Measurements from ENCODE around the gene ATL3. TPM values are rescaled to one million over a fixed set of nuclear protein-coding genes. Genes with fewer than 3 reads are reported as not detected.

Gene ATL3
- total and polyA plus RNA-seq, 7 experiments from 2014 or later: 13.8 to 33.3 (median 26.8) TPM

DNA sequence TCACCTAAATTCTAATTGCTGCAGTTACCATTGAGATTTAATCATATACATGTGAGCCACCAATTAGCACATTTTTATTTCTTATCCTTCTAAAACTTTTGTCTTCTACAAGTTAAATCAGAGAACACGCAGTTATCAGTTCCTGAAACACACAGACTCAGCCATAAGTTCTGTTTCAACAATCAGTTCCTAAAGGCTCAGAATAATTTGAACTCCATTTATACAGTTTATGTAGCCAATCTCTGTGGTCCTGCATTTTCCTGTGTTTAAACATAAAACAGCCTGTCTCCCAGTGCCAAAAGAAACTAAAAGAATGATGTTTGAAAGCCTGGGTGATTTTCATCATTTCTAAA lies 59.8 kb downstream of the ATL3 start:
- H3K27me3 ChIP-seq (ENCODE audit: control insufficient read depth in 2 of 2, insufficient read depth in 2 of 2, low read length in 2 of 2): no peaks in the 10 kb centered on the region
- no peak overlapping the region for H3K27ac ChIP-seq (ENCODE audit: low read depth, low read length)
- Mint-ChIP-seq H3K27me3 (peaks cover 0 to 31% (median 0%) of the 10 kb centered on the region in 5 donors), H3K27ac (peak overlapping the region in 1 of 9 donors; percentile 62), H3K4me3 (no peak overlapping the region), H3K36me3 (no peaks in the 10 kb centered on the region), H3K4me1 (peaks cover 0 to 27% (median 12%) of the 10 kb centered on the region in 7 donors), H3K9me3 (no peaks in the 10 kb centered on the region)
- POLR2A ChIA-PET: no interaction called here
- CTCF ChIA-PET: no interaction called here
- H3K4me3 ChIP-seq (ENCODE audit: low read length): no peak overlapping the region
- H3K4me1 ChIP-seq (ENCODE audit: control insufficient read depth in 2 of 2, insufficient read depth in 2 of 2, low read length in 2 of 2): peaks cover 0 to 3% of the 10 kb centered on the region in 2 donors
- no peaks in the 10 kb centered on the region for H3K36me3 ChIP-seq (ENCODE audit: control insufficient read depth in 2 of 3, insufficient read depth in 3 of 3, low read length in 3 of 3)
- ATAC-seq (no peak), DNase-seq (no peak)
- intact Hi-C loops (cut with micrococcal nuclease): loop anchor here (5.0 kb wide), 4 partner anchors 39 to 79 kb away; no protein-coding TSS in a partner anchor
- no peaks in the 10 kb centered on the region for H3K9me3 ChIP-seq (ENCODE audit: control insufficient read depth in 2 of 3, low read length in 3 of 3)

DNA sequence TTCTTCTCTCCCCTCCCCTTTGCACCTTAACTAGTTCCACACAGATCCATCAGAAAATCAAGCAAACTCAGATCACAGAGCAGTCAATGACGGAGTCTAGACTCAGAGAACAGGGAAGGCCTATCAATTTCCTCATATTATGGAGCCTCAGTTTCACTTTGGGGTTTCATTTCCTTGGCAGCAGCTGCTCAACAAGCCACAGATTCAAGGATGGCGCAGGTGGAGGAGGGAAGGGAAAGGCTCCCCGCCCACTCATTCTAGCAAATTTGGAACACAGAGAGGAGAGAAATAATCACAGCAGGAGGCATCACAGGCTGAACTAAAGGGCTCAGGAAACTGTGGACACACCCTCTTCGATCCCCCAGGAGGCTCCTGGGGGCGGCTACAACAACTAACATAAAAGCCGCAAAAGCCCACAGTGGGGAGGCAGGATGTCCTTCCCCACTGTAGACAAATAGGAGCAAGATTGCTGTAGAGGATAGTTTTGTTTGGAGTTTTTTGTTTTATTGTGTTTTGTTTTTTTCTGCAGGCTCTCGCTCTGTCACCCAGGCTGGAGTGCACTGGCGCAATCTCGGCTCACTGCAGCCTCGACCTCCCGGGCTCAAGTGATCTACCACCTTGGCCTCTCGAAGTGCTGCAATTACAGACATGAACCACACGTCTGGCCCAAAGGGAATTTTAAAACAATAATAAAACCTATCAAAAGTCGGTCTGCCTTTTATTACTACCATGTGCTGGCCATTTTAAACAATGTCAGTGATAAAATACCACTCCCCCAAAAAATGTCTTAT lies 60.4 kb downstream of the ATL3 start:
- Mint-ChIP-seq H3K4me3 (no peak overlapping the region), H3K36me3 (no peaks in the 10 kb centered on the region), H3K27ac (peak overlapping the region in 3 of 9 donors; percentile 13 to 62 (median 23)), H3K27me3 (peaks cover 0 to 31% (median 0%) of the 10 kb centered on the region in 5 donors), H3K9me3 (no peaks in the 10 kb centered on the region), H3K4me1 (peaks cover 0 to 27% (median 12%) of the 10 kb centered on the region in 7 donors)
- ChIA-PET POLR2A (no interaction called here), CTCF (no interaction called here)
- Histone ChIP-seq H3K4me1 (ENCODE audit: control insufficient read depth in 2 of 2, insufficient read depth in 2 of 2, low read length in 2 of 2) (peaks cover 0 to 3% of the 10 kb centered on the region in 2 donors), H3K4me3 (ENCODE audit: low read length) (no peak overlapping the region), H3K9me3 (ENCODE audit: control insufficient read depth in 2 of 3, low read length in 3 of 3) (no peaks in the 10 kb centered on the region), H3K27ac (ENCODE audit: low read depth, low read length) (no peak overlapping the region), H3K36me3 (ENCODE audit: control insufficient read depth in 2 of 3, insufficient read depth in 3 of 3, low read length in 3 of 3) (no peaks in the 10 kb centered on the region), H3K27me3 (ENCODE audit: control insufficient read depth in 2 of 2, insufficient read depth in 2 of 2, low read length in 2 of 2) (no peaks in the 10 kb centered on the region)
- ATAC-seq (no peak), DNase-seq (no peak)
- intact Hi-C loops (cut with micrococcal nuclease): loop anchor here (5.0 kb wide), 4 partner anchors 38 to 78 kb away; no protein-coding TSS in a partner anchor

DNA sequence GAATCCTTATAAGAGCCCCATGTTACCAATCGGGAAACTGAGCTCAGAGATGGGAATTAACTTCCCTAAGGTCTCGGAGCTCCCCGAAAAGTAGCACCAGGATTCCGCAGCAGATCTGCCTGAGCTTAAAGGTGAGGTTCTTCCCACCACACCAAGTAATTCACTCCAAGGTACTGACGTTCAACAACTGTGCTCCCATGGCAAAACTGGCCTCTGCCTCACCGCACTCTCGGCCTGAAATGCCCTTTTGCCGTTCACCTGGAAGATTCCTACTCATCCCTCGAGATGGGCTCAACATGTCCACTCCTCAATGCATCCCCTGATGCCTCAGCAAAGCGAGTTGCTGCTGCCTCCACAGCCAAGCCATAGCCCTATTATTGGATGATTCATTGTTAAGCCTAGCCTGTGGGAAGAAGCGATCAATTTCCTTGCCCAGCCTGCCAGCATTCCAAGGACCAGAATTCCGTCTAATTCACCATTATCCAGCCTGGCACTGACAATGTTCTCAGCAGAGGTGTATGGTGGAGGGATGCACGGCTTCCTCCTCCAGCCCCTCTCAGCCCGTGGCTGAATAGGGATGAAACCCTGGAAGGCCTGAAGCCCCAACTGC lies 61.1 kb downstream of the ATL3 start:
- Mint-ChIP-seq H3K4me3 (no peak overlapping the region), H3K36me3 (no peaks in the 10 kb centered on the region), H3K9me3 (no peaks in the 10 kb centered on the region), H3K4me1 (peaks cover 0 to 27% (median 12%) of the 10 kb centered on the region in 7 donors), H3K27ac (peak overlapping the region in 3 of 9 donors; percentile 13 to 23 (median 18)), H3K27me3 (peaks cover 0 to 31% (median 0%) of the 10 kb centered on the region in 5 donors)
- POLR2A ChIA-PET: interaction anchor here (0.8 kb wide), 1 partner anchor 74 kb away, joined by 3 read pairs; the partner anchor contains the start of gene PLAAT4
- no peaks in the 10 kb centered on the region for H3K9me3 ChIP-seq (ENCODE audit: control insufficient read depth in 2 of 3, low read length in 3 of 3)
- no peaks in the 10 kb centered on the region for H3K36me3 ChIP-seq (ENCODE audit: control insufficient read depth in 2 of 3, insufficient read depth in 3 of 3, low read length in 3 of 3)
- CTCF ChIA-PET: interaction anchor here (0.6 kb wide), 1 partner anchor 90 kb away, joined by 3 read pairs; no protein-coding TSS in a partner anchor
- DNase-seq (no peak), ATAC-seq (no peak)
- intact Hi-C loops (cut with micrococcal nuclease): loop anchor here (5.0 kb wide), 4 partner anchors 38 to 78 kb away; no protein-coding TSS in a partner anchor
- no peak overlapping the region for H3K4me3 ChIP-seq (ENCODE audit: low read length)
- H3K27ac ChIP-seq (ENCODE audit: low read depth, low read length): no peak overlapping the region
- no peaks in the 10 kb centered on the region for H3K27me3 ChIP-seq (ENCODE audit: control insufficient read depth in 2 of 2, insufficient read depth in 2 of 2, low read length in 2 of 2)
- H3K4me1 ChIP-seq (ENCODE audit: control insufficient read depth in 2 of 2, insufficient read depth in 2 of 2, low read length in 2 of 2): peaks cover 0 to 3% of the 10 kb centered on the region in 2 donors

DNA sequence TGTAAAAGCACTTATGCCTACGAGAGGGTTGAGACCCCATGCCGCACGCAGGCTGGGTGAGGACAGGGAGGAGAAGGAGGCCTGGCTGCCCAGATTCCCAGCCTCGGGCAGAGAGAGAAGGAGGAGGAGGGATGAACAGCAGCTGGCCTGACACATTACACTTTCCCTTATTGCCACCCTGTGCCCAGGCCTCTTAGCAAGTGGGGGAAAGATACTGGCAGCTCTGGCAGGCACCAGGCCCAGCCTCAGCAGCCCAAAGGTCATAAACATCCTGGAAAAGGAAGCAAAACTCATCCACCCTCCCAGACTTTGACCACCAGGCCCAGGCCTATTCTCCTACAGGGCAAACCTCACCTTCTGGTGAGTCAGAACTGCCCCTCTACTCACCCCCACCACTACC lies 61.6 kb downstream of the ATL3 start:
- Histone ChIP-seq H3K4me3 (ENCODE audit: low read length) (no peak overlapping the region), H3K36me3 (ENCODE audit: control insufficient read depth in 2 of 3, insufficient read depth in 3 of 3, low read length in 3 of 3) (no peaks in the 10 kb centered on the region), H3K9me3 (ENCODE audit: control insufficient read depth in 2 of 3, low read length in 3 of 3) (no peaks in the 10 kb centered on the region), H3K27ac (ENCODE audit: low read depth, low read length) (no peak overlapping the region), H3K27me3 (ENCODE audit: control insufficient read depth in 2 of 2, insufficient read depth in 2 of 2, low read length in 2 of 2) (no peaks in the 10 kb centered on the region), H3K4me1 (ENCODE audit: control insufficient read depth in 2 of 2, insufficient read depth in 2 of 2, low read length in 2 of 2) (peaks cover 0 to 3% of the 10 kb centered on the region in 2 donors)
- DNase-seq: no peak
- Mint-ChIP-seq H3K4me3 (no peak overlapping the region), H3K9me3 (no peaks in the 10 kb centered on the region), H3K27me3 (peaks cover 0 to 30% (median 0%) of the 10 kb centered on the region in 5 donors), H3K36me3 (no peaks in the 10 kb centered on the region), H3K27ac (peak overlapping the region in 3 of 9 donors; percentile 9 to 71 (median 42)), H3K4me1 (peaks cover 0 to 25% (median 12%) of the 10 kb centered on the region in 7 donors)
- POLR2A ChIA-PET: interaction anchor here (0.8 kb wide), 1 partner anchor 73 kb away, joined by 3 read pairs; the partner anchor contains the start of gene PLAAT4
- intact Hi-C loops (cut with micrococcal nuclease): no loop called here
- ATAC-seq: no peak
- CTCF ChIA-PET: interaction anchor here (0.6 kb wide), 1 partner anchor 90 kb away, joined by 3 read pairs; no protein-coding TSS in a partner anchor

DNA sequence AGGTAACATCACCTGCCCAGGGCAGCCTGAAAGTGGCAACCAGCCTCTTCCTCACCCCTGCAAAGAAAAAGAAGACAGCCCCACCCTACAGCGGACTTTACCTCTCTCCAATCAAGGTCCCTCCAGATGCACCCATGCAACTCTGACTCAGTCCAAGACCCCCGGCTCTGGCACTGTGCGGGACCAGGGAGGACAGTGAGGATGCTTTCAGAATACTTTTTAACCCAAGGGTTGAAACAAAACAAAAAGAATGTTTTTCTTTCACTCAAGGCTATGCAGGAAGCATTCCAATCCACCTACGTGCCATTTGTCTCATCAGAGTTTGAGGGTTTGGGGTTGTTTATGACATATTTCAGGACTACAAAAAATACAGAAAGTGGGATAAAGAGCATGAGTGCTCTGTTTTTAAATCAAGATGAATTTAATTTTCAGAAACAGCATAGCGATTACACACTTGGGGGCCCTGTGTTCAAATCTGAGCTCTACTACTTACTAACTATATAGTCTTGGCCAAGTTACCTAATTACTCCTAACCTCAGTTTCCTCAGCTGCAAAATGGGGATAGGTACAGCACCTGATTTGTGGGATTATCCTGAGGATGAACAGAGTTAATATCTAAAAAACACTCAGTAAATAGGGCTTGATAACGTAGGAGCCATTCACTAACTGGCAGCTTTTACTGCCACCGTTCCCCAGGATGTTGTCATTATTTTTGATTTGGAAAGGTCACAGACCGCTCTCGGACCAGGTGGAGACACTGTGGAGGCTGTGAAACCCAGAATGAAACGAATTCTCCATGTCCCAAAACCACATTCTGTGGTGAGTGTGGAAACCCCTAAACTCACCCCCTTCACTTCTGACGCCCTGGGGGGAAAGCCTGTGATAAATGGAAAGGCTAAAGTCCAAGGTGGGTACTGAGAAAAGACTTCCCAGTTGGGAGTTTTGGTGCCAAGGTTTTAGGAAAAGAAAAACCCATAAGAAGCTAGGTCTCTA lies 62.5 kb downstream of the ATL3 start:
- peaks cover 0 to 18% (median 11%) of the 10 kb centered on the region in 7 donors for H3K4me1 Mint-ChIP-seq
- peaks cover 0 to 3% of the 10 kb centered on the region in 2 donors for H3K4me1 ChIP-seq (ENCODE audit: control insufficient read depth in 2 of 2, insufficient read depth in 2 of 2, low read length in 2 of 2)
- no peaks in the 10 kb centered on the region for H3K9me3 ChIP-seq (ENCODE audit: control insufficient read depth in 2 of 3, low read length in 3 of 3)
- no peaks in the 10 kb centered on the region for H3K36me3 Mint-ChIP-seq
- CTCF ChIA-PET: no interaction called here
- H3K27me3 Mint-ChIP-seq: peaks cover 0 to 24% (median 0%) of the 10 kb centered on the region in 5 donors
- DNase-seq: no peak
- no peak overlapping the region for H3K4me3 ChIP-seq (ENCODE audit: low read length)
- POLR2A ChIA-PET: interaction anchor here (0.8 kb wide), 1 partner anchor 72 kb away, joined by 3 read pairs; the partner anchor contains the start of gene PLAAT4
- H3K27me3 ChIP-seq (ENCODE audit: control insufficient read depth in 2 of 2, insufficient read depth in 2 of 2, low read length in 2 of 2): no peaks in the 10 kb centered on the region
- no peak overlapping the region for H3K27ac ChIP-seq (ENCODE audit: low read depth, low read length)
- intact Hi-C loops (cut with micrococcal nuclease): no loop called here
- peak overlapping the region in 3 of 9 donors; percentile 9 to 49 (median 39) for H3K27ac Mint-ChIP-seq
- no peaks in the 10 kb centered on the region for H3K36me3 ChIP-seq (ENCODE audit: control insufficient read depth in 2 of 3, insufficient read depth in 3 of 3, low read length in 3 of 3)
- no peak overlapping the region for H3K4me3 Mint-ChIP-seq
- no peak for ATAC-seq
- H3K9me3 Mint-ChIP-seq: no peaks in the 10 kb centered on the region

DNA sequence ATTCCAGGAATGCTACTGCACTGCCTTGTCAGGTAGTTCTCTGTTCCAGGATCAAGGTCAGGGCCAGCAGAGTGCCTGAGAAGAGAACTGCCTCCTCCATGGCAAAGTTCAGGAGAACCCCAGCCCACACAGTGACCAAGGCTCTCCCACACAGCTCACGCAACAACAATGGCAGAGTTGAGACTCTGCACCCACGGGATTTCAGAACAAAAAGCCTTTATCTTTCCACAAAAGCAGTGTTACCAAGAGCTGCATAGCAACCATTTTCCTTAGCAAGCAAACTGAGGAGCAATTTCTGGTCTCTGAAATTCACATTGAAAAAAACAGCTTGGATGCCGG lies 68.0 kb downstream of the ATL3 start:
- no peak for ATAC-seq
- POLR2A ChIA-PET: no interaction called here
- Mint-ChIP-seq H3K9me3 (no peaks in the 10 kb centered on the region), H3K27me3 (peaks cover 0 to 2% (median 0%) of the 10 kb centered on the region in 5 donors), H3K4me3 (no peak overlapping the region), H3K27ac (peak overlapping the region in 1 of 9 donors; percentile 74), H3K4me1 (peaks cover 0 to 6% (median 3%) of the 10 kb centered on the region in 7 donors), H3K36me3 (no peaks in the 10 kb centered on the region)
- H3K27ac ChIP-seq (ENCODE audit: low read depth, low read length): no peak overlapping the region
- CTCF ChIA-PET: no interaction called here
- no peaks in the 10 kb centered on the region for H3K36me3 ChIP-seq (ENCODE audit: control insufficient read depth in 2 of 3, insufficient read depth in 3 of 3, low read length in 3 of 3)
- intact Hi-C loops (cut with micrococcal nuclease): no loop called here
- no peaks in the 10 kb centered on the region for H3K4me1 ChIP-seq (ENCODE audit: control insufficient read depth in 2 of 2, insufficient read depth in 2 of 2, low read length in 2 of 2)
- no peak overlapping the region for H3K4me3 ChIP-seq (ENCODE audit: low read length)
- no peak for DNase-seq
- no peaks in the 10 kb centered on the region for H3K27me3 ChIP-seq (ENCODE audit: control insufficient read depth in 2 of 2, insufficient read depth in 2 of 2, low read length in 2 of 2)
- H3K9me3 ChIP-seq (ENCODE audit: control insufficient read depth in 2 of 3, low read length in 3 of 3): no peaks in the 10 kb centered on the region

Data from naive thymus-derived CD4-positive, alpha-beta T cell (primary cell).